ENCODE data around the gene DNAH9. TPM values are rescaled to one million over a fixed set of nuclear protein-coding genes. Genes with fewer than 3 reads are reported as not detected.

DNAH9 gene
- total RNA-seq, 1 experiment from 2014 or later = 0.22 TPM

DNA sequence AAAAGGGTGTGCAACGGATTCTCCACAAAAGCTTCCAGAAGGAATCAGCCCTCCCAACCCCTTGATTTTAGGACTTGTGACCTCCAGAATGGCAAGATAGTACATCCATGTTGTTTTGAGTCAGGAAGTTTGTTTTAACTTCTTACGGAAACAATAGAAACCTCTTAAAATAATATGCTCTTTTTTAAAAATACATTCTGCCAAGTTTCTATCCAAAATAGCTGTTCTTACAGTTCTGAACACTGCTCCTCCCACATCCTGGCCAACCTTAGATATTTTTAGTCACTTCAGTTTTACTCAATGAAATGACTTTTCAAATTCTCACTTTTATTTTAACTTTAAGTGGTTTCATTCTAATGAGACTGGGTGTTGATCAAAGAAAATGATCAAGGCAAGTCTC is 242.6 kb downstream of the DNAH9 start:
- TF ChIP-seq, protein P1, sequence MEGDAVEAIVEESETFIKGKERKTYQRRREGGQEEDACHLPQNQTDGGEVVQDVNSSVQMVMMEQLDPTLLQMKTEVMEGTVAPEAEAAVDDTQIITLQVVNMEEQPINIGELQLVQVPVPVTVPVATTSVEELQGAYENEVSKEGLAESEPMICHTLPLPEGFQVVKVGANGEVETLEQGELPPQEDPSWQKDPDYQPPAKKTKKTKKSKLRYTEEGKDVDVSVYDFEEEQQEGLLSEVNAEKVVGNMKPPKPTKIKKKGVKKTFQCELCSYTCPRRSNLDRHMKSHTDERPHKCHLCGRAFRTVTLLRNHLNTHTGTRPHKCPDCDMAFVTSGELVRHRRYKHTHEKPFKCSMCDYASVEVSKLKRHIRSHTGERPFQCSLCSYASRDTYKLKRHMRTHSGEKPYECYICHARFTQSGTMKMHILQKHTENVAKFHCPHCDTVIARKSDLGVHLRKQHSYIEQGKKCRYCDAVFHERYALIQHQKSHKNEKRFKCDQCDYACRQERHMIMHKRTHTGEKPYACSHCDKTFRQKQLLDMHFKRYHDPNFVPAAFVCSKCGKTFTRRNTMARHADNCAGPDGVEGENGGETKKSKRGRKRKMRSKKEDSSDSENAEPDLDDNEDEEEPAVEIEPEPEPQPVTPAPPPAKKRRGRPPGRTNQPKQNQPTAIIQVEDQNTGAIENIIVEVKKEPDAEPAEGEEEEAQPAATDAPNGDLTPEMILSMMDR (conservative IDR thresholded peaks at IDR 0.05) = no peak
- H3K23me2 ChIP-seq (ENCODE audit: insufficient read length, low read depth, low read length, poor library complexity, severe bottlenecking) = no peaks in the 10 kb centered on the region
- no peak overlapping the region for H3K9ac ChIP-seq (ENCODE audit: extremely low read depth, insufficient read length, low read length)
- no peak overlapping the region for H3K4me3 Mint-ChIP-seq
- no peak overlapping the region for H3T11ph ChIP-seq (ENCODE audit: low read length)
- H3K9me3 Mint-ChIP-seq = peaks cover 0 to 12% of the 10 kb centered on the region in 2 experiments; a peak in 2 of 5 replicates
- no peak overlapping the region for H2BK20ac ChIP-seq (ENCODE audit: low read depth, low read length, poor library complexity, severe bottlenecking)
- no peak overlapping the region for H3K4ac ChIP-seq (ENCODE audit: low read depth, low read length)
- H2AK5ac ChIP-seq (ENCODE audit: insufficient read length, low read length) = no peak overlapping the region
- no peak overlapping the region for H3K14ac ChIP-seq (ENCODE audit: insufficient read depth, low read length)
- no peak overlapping the region for H3K56ac ChIP-seq (ENCODE audit: insufficient read length, low read depth, low read length)
- H3K79me2 ChIP-seq (ENCODE audit: insufficient read depth, low read length) = no peaks in the 10 kb centered on the region
- no peak for DNase-seq
- no peaks in the 10 kb centered on the region for H4K20me1 ChIP-seq (ENCODE audit: control insufficient read depth, insufficient read depth, insufficient read length)
- H3K4me1 ChIP-seq (ENCODE audit: insufficient read depth, low read length) = no peaks in the 10 kb centered on the region
- no peak overlapping the region for H2BK15ac ChIP-seq (ENCODE audit: low read depth, low read length)
- H4K91ac ChIP-seq (ENCODE audit: insufficient read length, low read depth, low read length) = no peak overlapping the region
- no peak overlapping the region for H2BK120ac ChIP-seq (ENCODE audit: low read depth, low read length, poor library complexity, severe bottlenecking)
- no peaks in the 10 kb centered on the region for H3K9me3 ChIP-seq (ENCODE audit: control insufficient read depth, low read depth, low read length)
- H3K27me3 Mint-ChIP-seq (ENCODE audit: low read depth) = no peaks in the 10 kb centered on the region
- H3K4me1 Mint-ChIP-seq = no peaks in the 10 kb centered on the region
- no peak overlapping the region for H3K27ac Mint-ChIP-seq
- H2AFZ ChIP-seq (ENCODE audit: low read length) = no peak overlapping the region
- WGBS (ENCODE audit: extremely low coverage, insufficient read length, low lambda C conversion rate) = no CpG with 5 or more reads among the region's 2 CpGs
- H3K36me3 Mint-ChIP-seq (ENCODE audit: insufficient read depth in 1 of 3, low read depth in 3 of 3) = no peaks in the 10 kb centered on the region
- H3K18ac ChIP-seq (ENCODE audit: insufficient read length, low read depth, low read length) = no peak overlapping the region
- no peak overlapping the region for H2BK12ac ChIP-seq (ENCODE audit: insufficient read length, low read depth, low read length)
- no peaks in the 10 kb centered on the region for H3K79me1 ChIP-seq (ENCODE audit: insufficient read depth, low read depth, low read length, poor library complexity, severe bottlenecking)
- H3K27me3 ChIP-seq (ENCODE audit: insufficient read depth, low read length) = no peaks in the 10 kb centered on the region
- no peak overlapping the region for H3K23ac ChIP-seq (ENCODE audit: insufficient read length, low read depth, low read length)
- no peak overlapping the region for H2BK5ac ChIP-seq (ENCODE audit: insufficient read length, low read length)
- no peak overlapping the region for H3K27ac ChIP-seq (ENCODE audit: insufficient read length, low read depth, low read length)
- H3K4me2 ChIP-seq (ENCODE audit: insufficient read depth, insufficient read length, low read length) = no peak overlapping the region
- H4K5ac ChIP-seq (ENCODE audit: insufficient read length, low read depth, low read length) = no peak overlapping the region
- no peak overlapping the region for H4K8ac ChIP-seq (replicated peaks; ENCODE audit: insufficient read length, low read depth, low read length)
